ENCODE measurements around the gene ENPP4.

GRCh38 chr6:46136831-46137230 lies 7.0 kb downstream of the ENPP4 start:
- TF ChIP-seq POLR2AphosphoS5 (IDR thresholded peaks at IDR 0.05; ENCODE audit: low read depth, low read length), result no peak
- TF ChIP-seq TAF1 (IDR thresholded peaks at IDR 0.05; ENCODE audit: low read depth, low read length), result no peak
- TF ChIP-seq POLR2A (IDR thresholded peaks at IDR 0.05; ENCODE audit: low read depth, low read length), result no peak
- no peak for TF ChIP-seq SPI1 (IDR thresholded peaks at IDR 0.05; ENCODE audit: low read depth, low read length)
- TF ChIP-seq POU2F2 (IDR thresholded peaks at IDR 0.05; ENCODE audit: low read depth, low read length), result no peak
